GM10248 (cell line): ENCODE results near the gene RGL1.

Experiments used
- CTCF ChIA-PET: fragments of 300-600 bp; sonication (Branson Sonifier 250); formaldehyde crosslinking; extraction: SDS; loops from one replicate; lab custom pipeline; 2021; ENCODE audit warnings: antibody characterized with exemption; lab: Yijun Ruan, JAX
- POLR2A ChIA-PET: fragments of 350-650 bp; sonication (Branson Sonifier 250); formaldehyde crosslinking; extraction: SDS; loops from one replicate; lab custom pipeline; 2020; ENCODE audit warnings: antibody characterized with exemption; lab: Yijun Ruan, JAX
- DNase-seq: peaks from one replicate; pipeline ENCODE4 v3.0.0; 2012; ENCODE audit errors: extremely low spot score
- CTCF ChIP-seq: IDR thresholded peaks from 2 replicates; pipeline ENCODE4 v1.5.1; 2012; ENCODE audit warnings: mild to moderate bottlenecking, low read depth; ENCODE audit errors: extremely low read depth, missing control alignments, control extremely low read depth

RGL1 gene

GRCh38 chr1:183838221-183838620 is 33.3 kb downstream of the RGL1 start:
- TF ChIP-seq CTCF: no peak
- POLR2A ChIA-PET: no interaction called here
- CTCF ChIA-PET: interaction anchor here (0.9 to 1.8 kb wide), 6 partner anchors 9 to 183 kb away, joined by 3 to 7 read pairs (median 4); no protein-coding TSS in a partner anchor
- DNase-seq: no peak

GRCh38 chr1:183840140-183840539 is 35.2 kb downstream of the RGL1 start:
- DNase-seq: no peak
- ChIA-PET POLR2A (no interaction called here), CTCF (interaction anchor here (0.8 kb wide), 1 partner anchor 76 kb away, joined by 3 read pairs; no protein-coding TSS in a partner anchor)

GRCh38 chr1:183841550-183841949 is 36.6 kb downstream of the RGL1 start:
- DNase-seq: peak; percentile 23
- no peak for TF ChIP-seq CTCF
- CTCF ChIA-PET: interaction anchor here (0.9 to 2.4 kb wide), 6 partner anchors 9 to 186 kb away, joined by 3 to 8 read pairs (median 4); no protein-coding TSS in a partner anchor
- POLR2A ChIA-PET: no interaction called here

More at GRCh38 chr1:183840140-183840539, 35.2 kb downstream of the RGL1 start:
- no peak for TF ChIP-seq CTCF

- peak; percentile 45 for DNase-seq
- CTCF ChIA-PET: interaction anchor here (0.9 to 2.4 kb wide), 10 partner anchors 9 to 187 kb away, joined by 3 to 8 read pairs (median 4); no protein-coding TSS in a partner anchor
- no peak for TF ChIP-seq CTCF
- POLR2A ChIA-PET: interaction anchor here (0.6 kb wide), 1 partner anchor 251 kb away, joined by 6 read pairs; no protein-coding TSS in a partner anchor
These were observed 37.3 kb downstream of the RGL1 start for GRCh38 chr1:183841950-183842794.

- no peak for DNase-seq
- CTCF ChIA-PET: interaction anchor here (0.9 to 2.4 kb wide), 8 partner anchors 9 to 73 kb away, joined by 3 to 8 read pairs (median 5); no protein-coding TSS in a partner anchor
- POLR2A ChIA-PET: interaction anchor here (0.6 kb wide), 1 partner anchor 252 kb away, joined by 6 read pairs; no protein-coding TSS in a partner anchor
- TF ChIP-seq CTCF: no peak
These were observed 37.9 kb downstream of the RGL1 start for GRCh38 chr1:183842795-183843144.

GRCh38 chr1:183844806-183845205 is 39.9 kb downstream of the RGL1 start:
- CTCF ChIA-PET: interaction anchor here (1.1 to 1.9 kb wide), 7 partner anchors 9 to 189 kb away, joined by 3 to 10 read pairs (median 5); no protein-coding TSS in a partner anchor
- POLR2A ChIA-PET: no interaction called here
- DNase-seq: no peak
- TF ChIP-seq CTCF: no peak
